Measurements from ENCODE around the gene ADIPOQ.

DNA sequence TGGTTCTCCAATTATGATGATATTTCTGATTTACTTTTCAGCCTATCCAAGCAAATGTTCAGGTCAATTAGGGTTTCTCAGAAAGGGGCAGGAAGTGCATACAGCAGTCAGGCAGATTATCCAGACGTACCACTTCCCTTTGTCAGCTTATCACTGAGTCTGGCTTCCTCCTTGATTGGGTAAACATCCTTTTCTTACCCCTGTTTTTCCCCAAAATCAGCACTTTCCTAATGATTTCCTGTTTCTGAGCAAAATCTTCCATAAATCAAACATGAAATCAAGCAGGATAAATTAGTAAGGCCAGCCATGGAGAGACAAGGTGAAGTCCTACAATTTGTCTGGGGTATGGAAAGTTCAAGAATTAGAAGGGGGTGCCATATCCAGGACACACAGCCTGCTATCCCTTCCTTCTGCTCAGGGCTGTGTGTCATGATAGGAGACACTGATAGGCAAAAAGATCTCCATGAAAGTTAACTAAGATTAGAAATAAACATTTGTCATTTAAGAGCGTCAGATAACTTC lies 29.0 kb downstream of the ADIPOQ start:
- TF ChIP-seq, protein P1, sequence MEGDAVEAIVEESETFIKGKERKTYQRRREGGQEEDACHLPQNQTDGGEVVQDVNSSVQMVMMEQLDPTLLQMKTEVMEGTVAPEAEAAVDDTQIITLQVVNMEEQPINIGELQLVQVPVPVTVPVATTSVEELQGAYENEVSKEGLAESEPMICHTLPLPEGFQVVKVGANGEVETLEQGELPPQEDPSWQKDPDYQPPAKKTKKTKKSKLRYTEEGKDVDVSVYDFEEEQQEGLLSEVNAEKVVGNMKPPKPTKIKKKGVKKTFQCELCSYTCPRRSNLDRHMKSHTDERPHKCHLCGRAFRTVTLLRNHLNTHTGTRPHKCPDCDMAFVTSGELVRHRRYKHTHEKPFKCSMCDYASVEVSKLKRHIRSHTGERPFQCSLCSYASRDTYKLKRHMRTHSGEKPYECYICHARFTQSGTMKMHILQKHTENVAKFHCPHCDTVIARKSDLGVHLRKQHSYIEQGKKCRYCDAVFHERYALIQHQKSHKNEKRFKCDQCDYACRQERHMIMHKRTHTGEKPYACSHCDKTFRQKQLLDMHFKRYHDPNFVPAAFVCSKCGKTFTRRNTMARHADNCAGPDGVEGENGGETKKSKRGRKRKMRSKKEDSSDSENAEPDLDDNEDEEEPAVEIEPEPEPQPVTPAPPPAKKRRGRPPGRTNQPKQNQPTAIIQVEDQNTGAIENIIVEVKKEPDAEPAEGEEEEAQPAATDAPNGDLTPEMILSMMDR (optimal IDR thresholded peaks at IDR 0.05 in 1 of 3, IDR thresholded peaks at IDR 0.05 in 1 of 3, conservative IDR thresholded peaks at IDR 0.05 in 1 of 3; ENCODE audit: extremely low read depth in 1 of 3, insufficient read depth in 2 of 3, low read length in 3 of 3) = no peak
- TF ChIP-seq EZH2 (IDR thresholded peaks at IDR 0.05; ENCODE audit: low read length) = no peak
